Endothelial cell of umbilical vein (primary cell): ENCODE results near the gene SIAH2. TPM values are rescaled to one million over a fixed set of nuclear protein-coding genes. Genes with fewer than 3 reads are reported as not detected.

ENCODE experiments used
- BruUV-seq: library from RNA; stranded (reverse); fragments of 400-500 nt; replicated peaks from 2 replicates; lab custom pipeline; 2021; lab: Mats Ljungman, UMichigan
- CTCF ChIA-PET: fragments of 300-600, 350-600 bp; sonication (Branson Sonifier 250); formaldehyde crosslinking; loops from one replicate; lab custom pipeline; 2021; ENCODE audit warnings: antibody characterized with exemption, inconsistent platforms; lab: Charles Lee
- POLR2A ChIA-PET: fragments of 300-600, 350-600 bp; sonication (Branson Sonifier 250); formaldehyde crosslinking; loops from one replicate; lab custom pipeline; 2021; ENCODE audit warnings: antibody characterized with exemption, inconsistent platforms; lab: Charles Lee
- DNase-seq: peaks from one replicate; pipeline ENCODE4 v3.0.0-alpha.2; 2011; ENCODE audit warnings: low read depth, low spot score
- FAIRE-seq: peaks from 2 replicates; lab custom pipeline; 2011; peaks lifted over from hg19 to GRCh38; lab: Jason Lieb, UNC
- H2AFZ ChIP-seq: 2 replicates; pipeline ENCODE4 v1.6.0; 2012; ENCODE audit warnings: low read depth, low read length, control low read depth, inconsistent platforms
- H3K27ac ChIP-seq: 2 replicates; pipeline ENCODE4 v1.5.1; 2011; ENCODE audit warnings: low read depth, mild to moderate bottlenecking, control low read depth, low read length, moderate library complexity; ENCODE audit not compliant: insufficient read depth
- H3K27me3 ChIP-seq, 2 experiments: 2 replicates each; pipeline versions ENCODE4 v1.6.0 to v1.6.1; 2011; ENCODE audit warnings: low read length in 2 of 2, mixed read lengths in 1 of 2; ENCODE audit not compliant: control insufficient read depth in 2 of 2, insufficient read depth in 2 of 2
- H3K36me3 ChIP-seq, 2 experiments: 2 replicates in 1 of 2; 3 replicates in 1 of 2; pipeline ENCODE4 v1.5.1; 2011; ENCODE audit warnings: low read length in 2 of 2, mild to moderate bottlenecking in 1 of 2, moderate library complexity in 1 of 2; ENCODE audit not compliant: control insufficient read depth in 2 of 2, insufficient read depth in 2 of 2; ENCODE audit errors: extremely low read depth in 1 of 2
- H3K4me1 ChIP-seq: 3 replicates; pipeline ENCODE4 v1.5.1; 2011; ENCODE audit warnings: mild to moderate bottlenecking, low read length; ENCODE audit not compliant: control insufficient read depth, insufficient read depth; ENCODE audit errors: extremely low read depth
- H3K4me2 ChIP-seq: 2 replicates; pipeline ENCODE4 v1.6.1; 2011; ENCODE audit warnings: low read length, control low read depth, mixed read lengths; ENCODE audit not compliant: insufficient read depth
- H3K4me3 ChIP-seq, 3 experiments: fragments of 200-600 bp in 1 of 3; sonication (generic), shearing (Covaris generic) in 1 of 3; replicated peaks in 1 of 3; 2 replicates each; pipeline ENCODE4 v1.5.1; 2011 to 2016; ENCODE audit warnings: control low read depth in 3 of 3, low read length in 3 of 3, mild to moderate bottlenecking in 2 of 3, inconsistent platforms in 1 of 3, low read depth in 1 of 3, moderate library complexity in 1 of 3; ENCODE audit not compliant: insufficient read depth in 1 of 3
- H3K79me2 ChIP-seq: 2 replicates; pipeline ENCODE4 v1.6.0; 2012; ENCODE audit warnings: low read length, inconsistent platforms; ENCODE audit not compliant: control insufficient read depth, insufficient read depth
- H3K9ac ChIP-seq: replicated peaks from 2 replicates; pipeline ENCODE3; 2011; ENCODE audit warnings: low read length, control low read depth; ENCODE audit not compliant: insufficient read depth; ENCODE audit errors: extremely low read depth
- H3K9me1 ChIP-seq: replicated peaks from 3 replicates; pipeline ENCODE4 v1.6.0; 2011; ENCODE audit warnings: mild to moderate bottlenecking, low read length; ENCODE audit not compliant: control insufficient read depth, insufficient read depth; ENCODE audit errors: extremely low read depth
- H3K9me3 ChIP-seq: replicated peaks from 2 replicates; pipeline ENCODE4 v1.5.1; 2012; ENCODE audit warnings: low read length, inconsistent platforms; ENCODE audit not compliant: control insufficient read depth, insufficient read depth
- H4K20me1 ChIP-seq: replicated peaks from 2 replicates; pipeline ENCODE3; 2011; ENCODE audit warnings: mild to moderate bottlenecking, low read length; ENCODE audit not compliant: control insufficient read depth, insufficient read depth; ENCODE audit errors: extremely low read depth
- CTCF ChIP-seq, 2 donors: IDR thresholded peaks; 1 replicate in 1 of 2; 2 replicates in 1 of 2; pipeline ENCODE4 v1.5.1; 2011; ENCODE audit warnings: low read length in 2 of 2, mild to moderate bottlenecking in 2 of 2, moderate library complexity in 2 of 2, control low read depth in 1 of 2, inconsistent platforms in 1 of 2, low read depth in 1 of 2; ENCODE audit not compliant: insufficient read depth in 1 of 2; ENCODE audit errors: extremely low read depth in 1 of 2
- EZH2 ChIP-seq: IDR thresholded peaks from 2 replicates; pipeline ENCODE4 v1.6.1; 2012; ENCODE audit warnings: borderline replicate concordance, low read depth, mild to moderate bottlenecking, moderate library complexity, low read length, inconsistent platforms; ENCODE audit not compliant: severe bottlenecking
- FOS ChIP-seq: IDR thresholded peaks from 2 replicates; pipeline ENCODE4 v1.6.1; 2011; ENCODE audit warnings: mild to moderate bottlenecking, low read length, moderate library complexity, borderline replicate concordance; ENCODE audit not compliant: insufficient read depth
- GATA2 ChIP-seq: IDR thresholded peaks from 2 replicates; pipeline ENCODE4 v1.7.0; 2011; ENCODE audit warnings: low read depth, mild to moderate bottlenecking, moderate library complexity, mixed read lengths, low read length; ENCODE audit not compliant: insufficient read length, insufficient read depth
- JUN ChIP-seq: IDR thresholded peaks from 2 replicates; pipeline ENCODE4 v1.6.1; 2011; ENCODE audit warnings: borderline replicate concordance, low read depth; ENCODE audit not compliant: insufficient read length, insufficient read depth
- MAX ChIP-seq: IDR thresholded peaks from 2 replicates; pipeline ENCODE4 v1.6.1; 2011; ENCODE audit not compliant: insufficient read depth, insufficient read length
- MYC ChIP-seq: IDR thresholded peaks from one replicate; pipeline ENCODE4 v1.6.1; 2011; ENCODE audit warnings: mild to moderate bottlenecking, low read depth, low read length
- POLR2A ChIP-seq: IDR thresholded peaks from 2 replicates; pipeline ENCODE4 v1.6.1; 2012; ENCODE audit warnings: low read depth, mild to moderate bottlenecking, control low read depth, low read length
- POLR2AphosphoS5 ChIP-seq: IDR thresholded peaks from 2 replicates; pipeline ENCODE4 v1.6.1; 2012; ENCODE audit warnings: low read depth, mild to moderate bottlenecking, control low read depth, low read length, moderate library complexity; ENCODE audit not compliant: insufficient read depth
- dilution Hi-C: fragments of 300-500 bp; cut with MboI; formaldehyde crosslinking; loops from one replicate; pipeline ENCODE4 v1.15.0; 2019; ENCODE audit warnings: low sequenced_read_pairs; ENCODE audit not compliant: extremely low pct_ligation_motif_present
- intact Hi-C: fragments of 100-400 bp; cut with micrococcal nuclease; formaldehyde crosslinking; loops from one replicate; pipeline ENCODE4 v1.10.0; 2022
- polyA plus RNA-seq, 4 experiments: library from polyadenylated mRNA; depleted of rRNA in 3 of 4; stranded (reverse) in 3 of 4; unstranded in 1 of 4; fragments of >200 nt; gene quantifications; 2 replicates each; pipeline versions ENCODE4 v1.2.1 to v1.2.3, GENCODE V29; 2011 to 2012; ENCODE audit warnings: missing spikeins in 1 of 4
- total RNA-seq: library from RNA; stranded (reverse); gene quantifications from 2 replicates; pipeline ENCODE4 v1.2.3, GENCODE V29; 2021

Gene SIAH2
- total and polyA plus RNA-seq, 2 donors (not counting 3 experiments of a cell fraction or from before 2014, with no cell fraction given) = 16.7 to 25.1 TPM

DNA sequence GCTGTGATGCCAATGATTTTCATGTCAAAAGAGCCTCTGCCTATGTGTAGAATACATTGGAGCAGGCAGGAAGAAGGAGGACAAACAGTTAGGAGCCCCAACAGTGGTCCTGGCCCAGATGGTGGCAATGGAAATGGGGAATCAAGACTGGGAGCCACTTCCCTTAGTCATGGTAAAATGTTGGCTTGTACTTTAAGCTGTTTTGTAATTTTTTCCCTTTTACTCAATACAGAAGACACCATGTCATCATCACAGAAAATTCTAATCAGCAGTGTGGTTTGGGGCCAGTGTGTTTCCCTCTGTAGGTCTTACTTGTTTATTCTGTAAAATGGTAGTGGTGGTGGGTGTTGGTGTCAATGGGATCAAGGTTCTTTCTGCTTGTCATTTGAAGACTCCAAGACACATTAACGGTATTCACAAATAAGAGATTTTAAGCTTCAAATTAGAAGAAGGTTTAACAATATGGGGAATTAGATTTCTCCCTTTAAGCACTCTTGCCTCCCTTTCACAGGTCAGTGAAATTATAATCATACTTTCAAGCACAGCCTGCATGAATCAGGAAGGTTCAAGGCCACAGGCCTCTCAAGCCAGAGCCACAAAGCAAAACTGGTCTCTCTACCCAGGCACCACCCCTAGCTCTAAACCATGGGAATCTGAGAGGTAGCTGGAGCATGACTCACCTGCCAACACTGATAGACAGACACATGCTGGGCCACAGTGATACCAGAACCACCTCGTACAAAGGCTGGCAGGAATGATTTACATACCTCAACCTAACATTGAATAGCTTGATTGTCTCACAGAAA lies 24.9 kb downstream of the SIAH2 start:
- DNase-seq (no peak), FAIRE-seq (no peak)
- Histone ChIP-seq H3K27me3 (no peaks in the 10 kb centered on the region), H3K4me1 (no peaks in the 10 kb centered on the region), H3K36me3 (peaks cover 0 to 7% of the 10 kb centered on the region in 2 experiments), H3K27ac (no peak overlapping the region), H3K9me3 (no peaks in the 10 kb centered on the region), H3K4me2 (no peak overlapping the region), H3K9me1 (no peaks in the 10 kb centered on the region), H3K4me3 (no peak overlapping the region), H3K79me2 (peaks cover 6% of the 10 kb centered on the region), H2AFZ (no peak overlapping the region), H4K20me1 (no peaks in the 10 kb centered on the region), H3K9ac (no peak overlapping the region)
- no TSS peak for BruUV-seq
- POLR2A ChIA-PET = no interaction called here
- TF ChIP-seq CTCF (IDR thresholded peaks at IDR 0.05; ENCODE audit: extremely low read depth in 1 of 2, insufficient read depth in 1 of 2, low read depth in 1 of 2, low read length in 2 of 2) = no peak
- CTCF ChIA-PET = no interaction called here
- dilution Hi-C loops = no loop called here
- intact Hi-C loops = no loop called here

DNA sequence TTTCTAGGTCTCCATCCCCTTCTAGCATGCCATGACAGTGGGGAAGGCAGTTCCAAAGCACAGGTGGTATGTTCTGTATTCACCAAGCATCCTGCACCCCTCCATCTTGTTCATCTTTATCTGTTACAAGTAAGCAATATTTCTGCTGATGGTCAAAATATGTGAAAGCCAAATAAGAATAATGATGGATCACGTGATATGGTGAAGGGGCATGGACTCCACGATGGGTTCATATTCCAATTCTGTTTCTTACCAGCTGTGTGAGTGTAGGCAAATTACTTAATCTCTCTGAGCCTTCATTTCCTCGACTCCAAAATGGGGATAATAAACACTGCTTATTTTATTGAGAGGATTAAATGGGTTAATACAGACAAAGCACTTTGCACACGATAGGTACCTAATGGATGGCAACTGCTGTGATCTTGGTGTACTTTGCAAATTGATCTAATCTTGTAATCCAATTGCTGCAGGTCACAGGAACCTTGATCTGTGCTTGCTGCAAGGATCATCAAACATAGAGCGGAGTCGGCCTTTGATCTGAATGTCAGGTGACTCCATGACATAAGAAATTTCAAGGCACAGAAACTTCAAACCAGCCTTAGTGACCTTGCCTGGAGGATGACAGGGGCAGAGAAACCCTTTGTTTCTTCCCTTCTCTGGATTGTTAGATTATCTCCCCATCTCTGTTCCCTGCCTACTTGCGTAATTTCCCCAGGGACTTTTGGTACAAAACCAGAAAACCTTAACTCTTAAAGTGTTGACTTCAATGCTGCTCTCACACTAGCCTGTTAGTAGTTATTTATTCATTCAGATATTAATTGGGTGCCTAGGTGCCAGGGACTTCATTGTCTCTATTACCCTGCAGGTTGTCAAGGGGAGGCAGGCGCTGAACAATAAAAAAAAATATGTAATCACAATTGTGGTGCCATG lies 25.8 kb downstream of the SIAH2 start:
- Histone ChIP-seq H3K9ac (no peak overlapping the region), H3K27ac (no peak overlapping the region), H2AFZ (no peak overlapping the region), H4K20me1 (no peaks in the 10 kb centered on the region), H3K4me1 (no peaks in the 10 kb centered on the region), H3K9me3 (no peaks in the 10 kb centered on the region), H3K79me2 (peaks cover under 1% of the 10 kb centered on the region), H3K4me3 (no peak overlapping the region), H3K4me2 (no peak overlapping the region), H3K36me3 (peaks cover 0 to 7% of the 10 kb centered on the region in 2 experiments), H3K9me1 (no peaks in the 10 kb centered on the region), H3K27me3 (no peaks in the 10 kb centered on the region)
- intact Hi-C loops = no loop called here
- ChIA-PET CTCF (no interaction called here), POLR2A (no interaction called here)
- DNase-seq = no peak
- FAIRE-seq = no peak
- no TSS peak for BruUV-seq
- dilution Hi-C loops = no loop called here
- TF ChIP-seq POLR2A (no peak), CTCF (IDR thresholded peaks at IDR 0.05; ENCODE audit: extremely low read depth in 1 of 2, insufficient read depth in 1 of 2, low read depth in 1 of 2, low read length in 2 of 2) (no peak), FOS (no peak), JUN (no peak), MYC (no peak), GATA2 (no peak), MAX (no peak), EZH2 (no peak), POLR2AphosphoS5 (no peak)
